ENCODE results near the gene BSPRY.
"Not testable (repeated sequence)": the region's sequence is repeated elsewhere in the genome, so short reads cannot be mapped to it uniquely, and the experiment has no call there.

GRCh38 chr9:113406873-113407511 is 57.7 kb downstream of the BSPRY start:
- TF ChIP-seq POLR2AphosphoS5 (IDR thresholded peaks at IDR 0.05); TAF1 (IDR thresholded peaks at IDR 0.05; ENCODE audit: low read depth): not testable (repeated sequence)
- peak; percentile 73 for TF ChIP-seq CTCF (IDR thresholded peaks at IDR 0.05; ENCODE audit: poor library complexity, severe bottlenecking)

Data from neural cell (in vitro differentiated cells).